COLO668 (cell line): ENCODE measurements around the gene ATP10A.
"Not testable (repeated sequence)": the region's sequence is repeated elsewhere in the genome, so short reads cannot be mapped to it uniquely, and the experiment has no call there.

ENCODE experiments used
- DNase-seq: peaks from one replicate; lab custom pipeline; 2025; ENCODE audit not compliant: unreplicated experiment; lab: John Stamatoyannopoulos, UW

Gene ATP10A

GRCh38 chr15:25859838-25860645 is 3.1 kb downstream of the ATP10A start:
- no peak for DNase-seq

- no peak for DNase-seq
Measured at GRCh38 chr15:25858952-25859760, 4.0 kb downstream of the ATP10A start.

GRCh38 chr15:25856059-25856458 is 7.1 kb downstream of the ATP10A start:
- DNase-seq: not testable (repeated sequence)

GRCh38 chr15:25852661-25853524 is 10.2 kb downstream of the ATP10A start:
- no peak for DNase-seq

GRCh38 chr15:25852027-25852426 is 11.1 kb downstream of the ATP10A start:
- DNase-seq: no peak

- DNase-seq: peak; percentile 50
Measured at GRCh38 chr15:25850154-25851111, 12.7 kb downstream of the ATP10A start.

- no peak for DNase-seq
Measured at GRCh38 chr15:25849157-25849921, 13.8 kb downstream of the ATP10A start.

GRCh38 chr15:25848784-25849156 is 14.4 kb downstream of the ATP10A start:
- DNase-seq: no peak

- no peak for DNase-seq
Measured at GRCh38 chr15:25848325-25848724, 14.8 kb downstream of the ATP10A start.

- DNase-seq: no peak
Measured at GRCh38 chr15:25847051-25847450, 16.1 kb downstream of the ATP10A start.

- DNase-seq: no peak
Measured at GRCh38 chr15:25846377-25846776, 16.8 kb downstream of the ATP10A start.

- DNase-seq: no peak
Measured at GRCh38 chr15:25844981-25845680, 18.0 kb downstream of the ATP10A start.

- DNase-seq: no peak
Measured at GRCh38 chr15:25844542-25844941, 18.6 kb downstream of the ATP10A start.

- no peak for DNase-seq
Measured at GRCh38 chr15:25844076-25844475, 19.1 kb downstream of the ATP10A start.

- DNase-seq: no peak
Measured at GRCh38 chr15:25839638-25840156, 23.4 kb downstream of the ATP10A start.

- no peak for DNase-seq
Measured at GRCh38 chr15:25838871-25839195, 24.3 kb downstream of the ATP10A start.

- DNase-seq: no peak
Measured at GRCh38 chr15:25838191-25838870, 24.8 kb downstream of the ATP10A start.

GRCh38 chr15:25832158-25832557 is 31.0 kb downstream of the ATP10A start:
- DNase-seq: no peak
